T-helper 9 cell (primary cell): ENCODE results near the gene DDX28.
A peak's percentile ranks its signal among the peaks of the same experiment; 100 is the strongest.
"Not testable (repeated sequence)": the region's sequence is repeated elsewhere in the genome, so short reads cannot be mapped to it uniquely, and the experiment has no call there.

Experiments
- DNase-seq: peaks from one replicate; pipeline ENCODE4 v3.0.0-alpha.2; 2020

The DDX28 gene

GRCh38 chr16:67993207-67994039 is 29.6 kb downstream of the DDX28 start:
- peak; percentile 75 for DNase-seq

DNA sequence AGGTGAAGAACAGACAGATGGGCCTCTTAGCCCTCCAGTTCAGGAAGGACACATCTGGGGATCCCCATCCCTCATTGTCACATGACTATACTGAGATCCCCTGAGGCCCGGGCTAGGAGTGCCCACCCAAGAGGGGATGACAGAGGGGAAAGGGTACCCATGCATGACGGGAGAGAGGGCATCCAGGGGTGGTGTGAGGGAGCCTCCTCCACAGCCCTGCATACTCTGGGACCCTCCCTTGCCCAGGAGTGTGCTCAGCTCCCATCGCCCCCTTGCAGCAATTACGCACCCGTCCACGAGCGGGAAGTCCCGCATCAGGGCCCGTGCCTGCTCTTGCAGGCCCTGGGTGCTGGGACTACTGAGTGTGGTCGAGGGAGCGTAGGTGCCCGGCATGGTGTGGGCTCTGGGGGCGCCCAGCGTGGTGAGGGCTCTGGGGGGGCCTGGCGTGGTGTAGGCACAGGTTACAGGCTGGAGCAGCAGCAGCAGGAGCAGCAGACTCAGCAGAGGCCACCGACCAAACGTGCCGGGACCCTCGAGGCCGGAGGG is 30.3 kb downstream of the DDX28 start:
- no peak for DNase-seq

DNA sequence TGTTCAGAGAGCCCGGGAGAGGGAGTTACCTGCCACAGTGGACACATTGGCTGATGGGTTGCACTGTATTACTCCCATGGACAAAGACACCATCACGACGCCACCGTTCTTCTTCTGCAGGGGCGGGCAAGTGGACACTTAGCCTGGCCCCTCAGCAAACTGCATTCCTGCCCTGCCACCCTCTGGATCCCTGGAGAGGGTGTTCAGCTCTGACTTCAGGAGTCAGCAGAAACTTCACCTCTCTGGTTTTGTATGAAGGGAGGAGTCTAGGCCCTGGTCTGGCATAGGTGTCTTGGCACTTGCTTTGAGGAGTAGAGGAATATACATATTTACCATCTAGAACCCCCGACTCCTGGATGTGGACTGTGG is 33.0 kb downstream of the DDX28 start:
- no peak for DNase-seq

GRCh38 chr16:67989322-67990017 is 33.6 kb downstream of the DDX28 start:
- DNase-seq = no peak

DNA sequence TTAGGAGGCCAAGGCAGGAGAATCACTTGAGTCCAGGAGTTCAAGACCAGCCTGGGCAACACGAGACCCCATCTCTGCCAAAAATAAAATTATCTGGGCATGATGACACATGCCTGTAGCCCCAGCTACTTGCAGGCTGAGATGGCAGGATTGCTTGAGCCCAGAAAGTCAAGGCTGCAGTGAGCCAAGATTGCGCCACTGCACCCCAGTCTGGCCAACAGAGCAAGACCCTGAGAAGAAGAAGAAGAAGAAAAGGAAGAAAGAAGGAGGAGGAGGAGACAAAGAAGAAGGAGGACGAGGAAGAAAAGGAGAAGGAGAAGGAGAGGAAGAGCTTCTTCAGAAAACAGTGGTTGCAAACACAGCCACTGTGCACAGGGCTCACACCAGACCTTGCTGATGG is 34.4 kb downstream of the DDX28 start:
- no peak for DNase-seq

- DNase-seq = no peak
Observed at GRCh38 chr16:67987460-67988160, 35.4 kb downstream of the DDX28 start.

GRCh38 chr16:67986949-67987348 is 36.1 kb downstream of the DDX28 start:
- DNase-seq = no peak

DNA sequence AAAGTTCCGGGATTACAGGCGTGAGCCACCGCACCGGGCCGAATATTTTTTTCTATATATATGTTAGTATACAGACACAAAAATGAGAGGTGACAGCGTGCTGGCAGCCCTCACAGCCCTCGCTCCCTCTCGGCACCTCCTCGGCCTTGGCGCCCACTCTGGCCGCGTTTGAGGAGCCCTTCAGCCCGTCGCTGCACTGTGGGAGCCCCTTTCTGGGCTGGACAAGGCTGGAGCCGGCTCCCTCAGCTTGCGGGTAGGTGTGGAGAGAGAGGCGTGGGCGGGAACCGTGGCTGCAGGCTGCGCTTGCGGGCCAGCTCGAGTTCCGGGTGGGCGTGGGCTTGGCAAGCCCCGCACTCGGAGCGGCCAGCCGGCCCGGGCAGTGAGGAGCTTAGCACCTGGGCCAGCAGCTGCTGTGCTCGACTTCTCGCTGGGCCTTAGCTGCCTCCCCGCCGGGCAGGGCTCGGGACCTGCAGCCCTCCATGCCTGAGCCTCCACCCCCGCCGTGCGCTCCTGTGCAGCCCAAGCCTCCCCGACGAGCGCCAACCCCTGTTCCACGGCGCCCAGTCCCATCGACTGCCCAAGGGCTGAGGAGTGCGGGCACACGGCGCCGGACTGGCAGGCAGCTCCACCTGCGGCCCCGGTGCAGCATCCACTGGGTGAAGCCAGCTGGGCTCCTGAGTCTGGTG is 40.9 kb downstream of the DDX28 start:
- no peak for DNase-seq

DNA sequence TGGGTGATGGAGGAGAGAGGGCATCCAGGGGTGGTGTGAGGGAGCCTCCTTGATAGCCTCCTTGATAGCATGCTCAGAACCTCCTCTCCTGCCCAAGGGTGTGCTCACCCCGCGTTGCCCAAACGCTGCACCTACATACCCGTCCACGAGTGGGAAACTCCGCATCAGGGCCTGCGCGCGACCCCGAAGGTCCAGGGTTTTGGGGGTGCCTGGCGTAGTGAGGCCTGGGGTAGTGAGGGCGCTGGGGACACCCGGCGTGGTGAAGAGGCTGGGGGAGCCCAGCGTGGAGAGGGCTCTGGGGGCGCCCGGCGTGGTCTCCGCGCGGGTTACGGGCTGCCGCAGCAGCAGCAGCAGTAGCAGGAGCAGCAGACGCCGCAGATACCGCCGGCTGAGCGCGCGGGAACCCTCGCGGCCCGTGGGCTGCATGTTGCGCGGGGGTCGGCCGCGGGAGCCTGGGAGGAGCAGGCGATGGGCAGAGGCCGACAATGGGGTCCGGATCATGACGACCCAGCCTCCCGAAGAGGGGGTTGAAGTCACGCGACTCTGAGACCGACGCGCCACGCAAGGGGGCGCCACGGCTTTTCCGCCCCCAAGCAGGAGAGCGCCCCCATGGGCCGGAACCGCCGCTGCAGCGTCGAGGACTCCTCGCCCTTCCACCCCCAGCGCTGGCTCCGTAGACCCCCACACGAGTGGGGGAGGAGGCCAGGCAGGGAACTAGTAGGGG is 42.9 kb downstream of the DDX28 start, which contains the start of gene DPEP3:
DPEP3 (minus strand) TSS at position 545 of the 724 bp plus-strand sequence; CDS start at position 426, 119 bp downstream.
- DNase-seq = no peak

DNA sequence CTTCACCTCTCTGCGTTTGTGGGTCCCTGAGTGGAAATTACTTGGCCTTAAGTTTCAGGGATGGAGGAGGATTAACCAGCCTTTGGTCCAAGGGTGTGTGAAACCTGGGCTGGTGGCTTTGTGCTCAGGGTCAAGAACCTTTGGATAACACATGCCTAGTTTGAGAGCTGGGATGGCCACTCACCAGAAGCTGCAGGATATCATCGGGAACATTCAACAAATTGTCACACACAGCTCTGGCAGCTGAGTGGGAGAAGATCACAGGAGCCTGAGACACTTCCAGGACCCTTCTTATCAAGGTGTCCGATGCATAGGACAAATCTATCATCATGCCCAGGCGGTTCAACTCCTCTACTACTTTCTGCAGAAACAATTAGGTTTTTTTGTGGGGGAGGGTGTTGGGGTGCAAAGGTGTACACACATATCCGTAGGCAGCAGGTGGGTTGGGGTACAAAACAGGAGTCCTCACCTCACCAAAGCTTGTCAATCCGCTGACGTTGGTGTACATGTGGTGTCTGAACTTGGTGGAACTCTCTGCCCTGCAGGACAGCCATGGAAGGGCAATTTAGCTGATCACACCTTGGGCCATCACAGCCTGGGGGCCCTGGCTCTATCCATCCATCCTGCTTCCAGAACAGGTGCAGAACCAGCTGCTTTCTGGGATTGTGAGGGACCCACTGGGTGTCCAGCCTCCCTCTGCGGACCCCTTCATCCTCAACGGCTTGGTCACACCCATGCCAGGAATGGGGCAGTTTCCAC is 45.4 kb downstream of the DDX28 start:
- DNase-seq = no peak

DNA sequence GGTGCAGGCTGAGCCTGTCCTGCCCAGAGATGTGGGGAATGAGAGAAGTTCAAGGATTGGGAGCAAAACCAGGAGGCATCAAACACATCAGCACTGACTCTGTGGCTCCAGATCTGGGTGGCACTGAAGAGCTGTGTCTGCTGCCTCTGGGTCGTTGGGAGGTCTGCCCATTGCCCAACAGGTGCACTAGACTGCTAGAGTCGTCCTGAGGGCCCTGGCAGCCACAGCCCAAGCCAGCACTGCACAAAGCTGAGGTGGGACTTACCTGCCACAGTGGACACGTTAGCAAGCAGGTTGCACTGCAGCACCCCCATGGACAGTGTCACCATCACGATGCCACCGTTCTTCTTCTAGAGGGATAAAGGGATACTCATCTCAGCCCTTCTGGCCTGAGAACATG is 46.0 kb downstream of the DDX28 start:
- DNase-seq = no peak

DNA sequence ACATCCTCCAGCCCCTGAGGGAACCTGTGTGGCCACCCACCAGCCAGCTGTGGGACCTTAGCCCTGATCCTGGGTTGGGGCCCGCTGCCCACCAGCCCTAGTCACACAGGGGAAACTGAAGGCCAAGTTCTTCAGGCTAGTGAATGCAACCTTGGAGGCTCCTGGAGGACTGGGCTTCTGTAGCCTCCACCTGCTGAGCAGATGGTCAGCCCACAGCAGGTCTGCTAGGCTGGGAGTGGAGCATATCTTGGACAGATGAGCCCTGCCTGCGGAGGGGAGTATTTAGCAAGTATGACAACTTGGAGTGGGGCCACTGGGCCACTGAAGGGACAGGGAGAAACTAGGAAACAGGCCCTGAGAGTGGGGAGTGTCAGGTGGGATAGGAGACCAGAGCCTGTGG is 46.8 kb downstream of the DDX28 start:
- DNase-seq = no peak

GRCh38 chr16:67975321-67976105 is 47.5 kb downstream of the DDX28 start:
- DNase-seq = no peak

- not testable (repeated sequence) for DNase-seq
Observed at GRCh38 chr16:67972285-67972684, 50.7 kb downstream of the DDX28 start.

GRCh38 chr16:67971111-67971510 is 51.9 kb downstream of the DDX28 start:
- no peak for DNase-seq
